ENCODE data around the gene THAP3.

The THAP3 gene

GRCh38 chr1:6673816-6674398 is 49.2 kb downstream of the THAP3 start:
- DNase-seq (ENCODE audit: low read depth in 2 of 2): no peak

- DNase-seq (ENCODE audit: low read depth in 2 of 2): no peak
Measured at GRCh38 chr1:6674771-6675170, 50.1 kb downstream of the THAP3 start.

- no peak for DNase-seq (ENCODE audit: low read depth in 2 of 2)
Measured at GRCh38 chr1:6675941-6676340, 51.3 kb downstream of the THAP3 start.

All from stimulated activated CD8-positive, alpha-beta memory T cell treated with anti-CD3 and anti-CD28 coated beads, Interleukin-15, amount 100 ng/mL, for 4 hours (primary cell).